OCI-LY1 (cell line): ENCODE results near the gene MPP2.

Source experiments
- EZH2 ChIP-seq: fragments of 200-600 bp; sonication (generic), shearing (Covaris generic); IDR thresholded peaks from 2 replicates; pipeline ENCODE4 v1.8.0; 2017; ENCODE audit warnings: borderline replicate concordance, mixed run types, mild to moderate bottlenecking, antibody characterized with exemption, low read length, moderate library complexity, mixed read lengths
- TF ChIP-seq, protein P1 (sequence below): fragments of 200-600 bp; sonication (generic), shearing (Covaris generic); IDR thresholded peaks from 2 replicates; pipeline ENCODE4 v1.5.1; 2017; ENCODE audit warnings: mild to moderate bottlenecking, antibody characterized with exemption, low read length, moderate library complexity, mixed read lengths

DNA sequence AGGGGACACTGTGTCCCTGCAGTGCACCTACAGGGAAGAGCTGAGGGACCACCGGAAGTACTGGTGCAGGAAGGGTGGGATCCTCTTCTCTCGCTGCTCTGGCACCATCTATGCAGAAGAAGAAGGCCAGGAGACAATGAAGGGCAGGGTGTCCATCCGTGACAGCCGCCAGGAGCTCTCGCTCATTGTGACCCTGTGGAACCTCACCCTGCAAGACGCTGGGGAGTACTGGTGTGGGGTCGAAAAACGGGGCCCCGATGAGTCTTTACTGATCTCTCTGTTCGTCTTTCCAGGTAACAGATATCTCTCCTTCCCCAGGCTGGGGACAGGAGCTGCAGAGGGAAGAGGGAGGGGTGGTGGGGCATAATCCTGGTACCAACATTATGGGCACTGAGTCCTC is 58.7 kb downstream of the MPP2 start:
- TF ChIP-seq EZH2 = no peak
- TF ChIP-seq, protein P1, sequence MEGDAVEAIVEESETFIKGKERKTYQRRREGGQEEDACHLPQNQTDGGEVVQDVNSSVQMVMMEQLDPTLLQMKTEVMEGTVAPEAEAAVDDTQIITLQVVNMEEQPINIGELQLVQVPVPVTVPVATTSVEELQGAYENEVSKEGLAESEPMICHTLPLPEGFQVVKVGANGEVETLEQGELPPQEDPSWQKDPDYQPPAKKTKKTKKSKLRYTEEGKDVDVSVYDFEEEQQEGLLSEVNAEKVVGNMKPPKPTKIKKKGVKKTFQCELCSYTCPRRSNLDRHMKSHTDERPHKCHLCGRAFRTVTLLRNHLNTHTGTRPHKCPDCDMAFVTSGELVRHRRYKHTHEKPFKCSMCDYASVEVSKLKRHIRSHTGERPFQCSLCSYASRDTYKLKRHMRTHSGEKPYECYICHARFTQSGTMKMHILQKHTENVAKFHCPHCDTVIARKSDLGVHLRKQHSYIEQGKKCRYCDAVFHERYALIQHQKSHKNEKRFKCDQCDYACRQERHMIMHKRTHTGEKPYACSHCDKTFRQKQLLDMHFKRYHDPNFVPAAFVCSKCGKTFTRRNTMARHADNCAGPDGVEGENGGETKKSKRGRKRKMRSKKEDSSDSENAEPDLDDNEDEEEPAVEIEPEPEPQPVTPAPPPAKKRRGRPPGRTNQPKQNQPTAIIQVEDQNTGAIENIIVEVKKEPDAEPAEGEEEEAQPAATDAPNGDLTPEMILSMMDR = no peak
